ENCODE data around the gene CEACAM18. TPM values are rescaled to one million over a fixed set of nuclear protein-coding genes. Genes with fewer than 3 reads are reported as not detected.

The CEACAM18 gene
- total RNA-seq, result not detected

DNA sequence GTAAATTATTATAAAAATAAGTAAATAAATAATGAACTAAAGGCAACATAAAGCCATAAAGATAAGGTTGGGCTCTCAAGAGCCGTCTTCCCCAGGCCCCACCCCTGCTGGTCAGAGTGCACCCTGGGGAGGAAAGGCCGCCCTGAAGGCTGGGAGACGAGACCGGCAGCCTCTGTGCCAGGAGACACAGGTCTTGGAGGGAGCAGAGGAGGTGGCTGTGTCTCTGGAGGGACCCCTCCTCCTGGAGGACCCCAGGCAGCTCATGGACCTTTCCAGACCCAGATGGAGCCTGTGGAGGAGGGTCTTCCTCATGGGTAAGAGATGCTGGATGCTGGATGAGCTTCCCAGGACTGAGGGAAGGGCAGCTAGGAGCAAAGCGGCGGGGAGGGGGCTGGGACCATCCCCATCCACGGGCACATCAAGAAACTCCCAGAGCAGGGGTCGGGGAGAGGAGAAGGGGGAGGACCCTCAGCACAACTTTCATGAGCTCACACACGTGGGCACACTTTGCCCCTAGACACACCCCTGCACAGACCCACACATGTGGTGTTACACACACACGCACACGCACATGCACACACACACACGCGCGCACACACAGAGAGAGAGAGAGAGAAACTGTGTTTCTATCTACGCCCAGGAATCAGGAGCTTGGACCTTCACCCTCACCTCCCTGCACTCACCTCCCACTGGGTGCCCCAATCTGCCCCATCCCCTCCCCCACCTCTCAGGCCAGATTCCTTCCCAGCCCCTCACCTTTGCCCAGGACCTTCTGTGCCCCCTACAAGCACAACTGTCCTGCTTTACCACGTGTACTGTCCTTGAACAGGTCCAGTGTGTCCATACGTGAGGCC is at the start of gene CEACAM18:
TSS of gene CEACAM18 (plus strand) at position 159 of the 854 bp plus-strand sequence.

GRCh38 chr19:51458051-51458645 is 20.2 kb upstream of the CEACAM18 start, which contains the start of gene SIGLEC8:
Gene SIGLEC8 (minus strand): TSS chr19:51458454. CDS start chr19:51458387, 67 bp downstream.

GRCh38 chr19:51501594-51502263 is 23.4 kb downstream of the CEACAM18 start, which contains the start of gene SIGLEC12:
Gene SIGLEC12 (minus strand): TSS chr19:51501800. CDS start chr19:51501733, 67 bp downstream.

DNA sequence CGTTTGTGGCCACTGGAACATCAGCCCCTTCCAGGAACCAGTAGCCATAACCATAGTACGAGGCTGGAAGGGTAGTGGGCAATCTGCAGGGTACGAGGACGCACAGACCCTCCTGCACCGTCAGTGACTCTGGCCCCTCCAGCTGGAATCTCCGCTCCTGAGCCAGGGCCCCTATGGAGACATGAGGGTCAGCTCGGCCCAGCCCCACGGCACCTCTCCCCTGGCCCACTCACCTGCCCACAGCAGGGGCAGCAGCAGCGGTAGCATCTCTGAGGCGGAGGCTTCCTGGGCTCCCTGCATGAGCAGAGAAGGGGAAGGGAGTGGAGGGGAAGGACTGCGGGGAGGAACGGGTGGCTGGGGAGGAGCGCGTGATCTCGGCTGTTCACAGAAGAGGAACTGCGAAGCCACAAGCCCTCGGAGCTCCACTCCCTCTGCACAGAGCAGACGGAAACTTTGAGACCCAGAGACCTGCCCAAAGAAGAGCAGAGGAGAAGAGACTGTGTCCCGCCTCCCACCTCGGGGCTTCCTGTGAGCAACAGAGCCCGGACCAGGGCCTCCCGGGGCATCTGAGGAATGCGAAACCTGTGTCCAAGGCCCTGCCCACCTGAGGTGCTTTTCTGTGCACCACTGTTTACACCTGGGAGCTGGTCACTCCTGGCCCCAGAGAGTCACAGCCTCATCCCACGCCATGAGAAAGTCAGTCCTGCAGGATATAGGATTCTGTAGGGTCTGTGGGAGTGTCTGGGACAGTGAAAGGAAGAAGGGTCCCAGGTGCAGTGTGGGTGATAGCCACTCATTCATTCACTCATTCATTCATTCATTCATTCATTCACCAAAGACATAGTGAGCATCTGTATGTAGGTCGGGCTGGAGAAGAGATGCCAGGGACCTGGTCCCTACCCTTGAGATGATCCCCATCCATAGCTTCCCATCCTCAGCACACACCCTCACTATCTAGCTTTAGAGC is 53.3 kb downstream of the CEACAM18 start, which contains the start of gene SIGLEC6:
TSS of gene SIGLEC6 (minus strand) at position 322 of the 967 bp plus-strand sequence. CDS start at position 300, 22 bp downstream.

Other genes with a start within 250 kb of the CEACAM18 start
- not detected for gene SIGLECL1, start 227.5 kb upstream of the CEACAM18 start, total RNA-seq
- not detected for gene IGLON5, start 166.9 kb upstream of the CEACAM18 start, total RNA-seq
- under 1 TPM; 0.28 to 0.46 TPM for gene VSIG10L, start 136.4 kb upstream of the CEACAM18 start, total RNA-seq
- gene ETFB, start 112.2 kb upstream of the CEACAM18 start, total RNA-seq, result 100 to 1,000 TPM; 108 to 109 TPM
- 1 to 10 TPM; 1.4 to 1.9 TPM for gene CLDND2, start 109.5 kb upstream of the CEACAM18 start, total RNA-seq
- 10 to 100 TPM; 63.6 to 71.5 TPM for gene NKG7, start 105.9 kb upstream of the CEACAM18 start, total RNA-seq
- not detected for gene LIM2, start 90.6 kb upstream of the CEACAM18 start, total RNA-seq
- gene C19orf84, start 87.9 kb upstream of the CEACAM18 start, total RNA-seq, result not detected
- gene SIGLEC10, start 60.9 kb upstream of the CEACAM18 start, total RNA-seq, result not detected
- gene SIGLEC8, start 20.1 kb upstream of the CEACAM18 start, total RNA-seq, result not detected
- not detected for gene SIGLEC12, start 23.3 kb downstream of the CEACAM18 start, total RNA-seq
- gene SIGLEC6, start 53.1 kb downstream of the CEACAM18 start, total RNA-seq, result 1 to 10 TPM in 1 of 2 experiments, under 1 TPM in 1; 0.79 to 1.0 TPM
- gene ZNF175, start 92.7 kb downstream of the CEACAM18 start, total RNA-seq, result 10 to 100 TPM in 1 of 2 experiments, 1 to 10 TPM in 1; 7.6 to 10.1 TPM
- not detected for gene SIGLEC5, start 151.9 kb downstream of the CEACAM18 start, total RNA-seq
- gene SIGLEC14, start 168.3 kb downstream of the CEACAM18 start, total RNA-seq, result not detected
- gene SPACA6, start 214.8 kb downstream of the CEACAM18 start, total RNA-seq, result 1 to 10 TPM; 3.1 to 4.1 TPM
- not detected for gene HAS1, start 245.5 kb downstream of the CEACAM18 start, total RNA-seq

Measured in activated naive CD4-positive, alpha-beta T cell treated with anti-CD3 and anti-CD28 coated beads, Interleukin-2, amount 10 ng/mL, durations not matched to agents 5 hours and 36 hours (primary cell).